Measurements from ENCODE around the gene ZCCHC24. TPM values are rescaled to one million over a fixed set of nuclear protein-coding genes. Genes with fewer than 3 reads are reported as not detected.

Gene ZCCHC24
- total RNA-seq, 1 experiment from 2014 or later = 6.0 TPM

GRCh38 chr10:79377557-79378382, 67.7 kb downstream of the ZCCHC24 start:
- Histone ChIP-seq H3F3A (ENCODE audit: insufficient read depth, low read depth) (peaks cover 21% of the 10 kb centered on the region; the same call in 1 of the 2 replicates), H3K4me3 (no peak overlapping the region), H4K20me1 (ENCODE audit: insufficient read depth) (no peaks in the 10 kb centered on the region), H3K36me3 (ENCODE audit: low read depth) (no peaks in the 10 kb centered on the region), H3K27me3 (ENCODE audit: insufficient read depth, low read depth) (no peaks in the 10 kb centered on the region), H2AFZ (no peak overlapping the region), H3K79me2 (ENCODE audit: low read depth) (no peaks in the 10 kb centered on the region), H3K4me1 (replicated peaks; ENCODE audit: insufficient read depth) (0 out of 2 replicates have a peak, but pooled peaks cover 10% of the 10 kb centered on the region), H3K4me2 (no peak overlapping the region), H3K27ac (no peak overlapping the region), H3K9me2 (ENCODE audit: insufficient read depth) (no peaks in the 10 kb centered on the region), H3K9me3 (ENCODE audit: insufficient read depth, low read depth) (no peaks in the 10 kb centered on the region)
- TF ChIP-seq EZH2 (IDR thresholded peaks at IDR 0.05; ENCODE audit: low read depth) (no peak), CTCF (conservative IDR thresholded peaks at IDR 0.05) (no peak)
- ChIA-PET CTCF (no interaction called here), POLR2A (ENCODE audit: unreplicated experiment) (no interaction called here)
- BruUV-seq (replicated peaks) = no TSS peak
- intact Hi-C loops (cut with micrococcal nuclease; ENCODE audit: unreplicated experiment) = no loop called here
- DNase-seq = no peak

- DNase-seq = no peak
- TF ChIP-seq EZH2 (IDR thresholded peaks at IDR 0.05; ENCODE audit: low read depth) = no peak
- no peak for TF ChIP-seq CTCF (conservative IDR thresholded peaks at IDR 0.05)
- 0 out of 2 replicates have a peak, but pooled peaks cover 10% of the 10 kb centered on the region for H3K4me1 ChIP-seq (replicated peaks; ENCODE audit: insufficient read depth)
- no peaks in the 10 kb centered on the region for H3K9me3 ChIP-seq (ENCODE audit: insufficient read depth, low read depth)
- H4K20me1 ChIP-seq (ENCODE audit: insufficient read depth) = no peaks in the 10 kb centered on the region
- ChIA-PET CTCF (no interaction called here), POLR2A (ENCODE audit: unreplicated experiment) (no interaction called here)
- H3K4me3 ChIP-seq = no peak overlapping the region
- no peaks in the 10 kb centered on the region for H3K36me3 ChIP-seq (ENCODE audit: low read depth)
- H3K9me2 ChIP-seq (ENCODE audit: insufficient read depth) = no peaks in the 10 kb centered on the region
- H3K79me2 ChIP-seq (ENCODE audit: low read depth) = no peaks in the 10 kb centered on the region
- BruUV-seq (replicated peaks) = no TSS peak
- H3K4me2 ChIP-seq = no peak overlapping the region
- intact Hi-C loops (cut with micrococcal nuclease; ENCODE audit: unreplicated experiment) = no loop called here
- H3K27me3 ChIP-seq (ENCODE audit: insufficient read depth, low read depth) = no peaks in the 10 kb centered on the region
- no peak overlapping the region for H3K27ac ChIP-seq
- H3F3A ChIP-seq (ENCODE audit: insufficient read depth, low read depth) = peaks cover 21% of the 10 kb centered on the region; the same call in 1 of the 2 replicates
- no peak overlapping the region for H2AFZ ChIP-seq
Measured at GRCh38 chr10:79376751-79377556, 68.5 kb downstream of the ZCCHC24 start.

- POLR2A ChIA-PET (ENCODE audit: unreplicated experiment) = no interaction called here
- no peaks in the 10 kb centered on the region for H3K27me3 ChIP-seq (ENCODE audit: insufficient read depth, low read depth)
- TF ChIP-seq CTCF (conservative IDR thresholded peaks at IDR 0.05) (no peak), EZH2 (IDR thresholded peaks at IDR 0.05; ENCODE audit: low read depth) (no peak)
- H3K36me3 ChIP-seq (ENCODE audit: low read depth) = no peaks in the 10 kb centered on the region
- H3K9me3 ChIP-seq (ENCODE audit: insufficient read depth, low read depth) = peaks cover 4% of the 10 kb centered on the region; the same call in 1 of the 2 replicates
- DNase-seq = no peak
- H3K79me2 ChIP-seq (ENCODE audit: low read depth) = no peaks in the 10 kb centered on the region
- no peaks in the 10 kb centered on the region for H4K20me1 ChIP-seq (ENCODE audit: insufficient read depth)
- H2AFZ ChIP-seq = no peak overlapping the region
- 0 out of 2 replicates have a peak, but pooled peaks cover 10% of the 10 kb centered on the region for H3K4me1 ChIP-seq (replicated peaks; ENCODE audit: insufficient read depth)
- no peaks in the 10 kb centered on the region for H3K9me2 ChIP-seq (ENCODE audit: insufficient read depth)
- CTCF ChIA-PET = no interaction called here
- intact Hi-C loops (cut with micrococcal nuclease; ENCODE audit: unreplicated experiment) = no loop called here
- no peak overlapping the region for H3K27ac ChIP-seq
- BruUV-seq (replicated peaks) = no TSS peak
- H3K4me2 ChIP-seq = no peak overlapping the region
- H3K4me3 ChIP-seq = no peak overlapping the region
- peaks cover 21% of the 10 kb centered on the region; the same call in 1 of the 2 replicates for H3F3A ChIP-seq (ENCODE audit: insufficient read depth, low read depth)
Measured at GRCh38 chr10:79376078-79376628, 69.3 kb downstream of the ZCCHC24 start.

Data from PC-9 (cell line).